HG03439 (cell line): Measurements from ENCODE around the gene SOX8.
"Not testable (repeated sequence)": the region's sequence is repeated elsewhere in the genome, so short reads cannot be mapped to it uniquely, and the experiment has no call there.

Source experiments
- ATAC-seq: cut with Tn5 transposase; IDR thresholded peaks from one replicate; pipeline ENCODE4 v1.9.1; 2021; ENCODE audit warnings: mild to moderate bottlenecking, moderate library complexity; ENCODE audit not compliant: unreplicated experiment

The SOX8 gene

GRCh38 chr16:981695-982144 is at the start of gene SOX8:
TSS of gene SOX8 (plus strand) at chr16:981770. CDS start at chr16:981923, 153 bp downstream.
- no peak for ATAC-seq

- no peak for ATAC-seq
Measured at GRCh38 chr16:932831-933330, 48.7 kb upstream of the SOX8 start.

- ATAC-seq: no peak
Measured at GRCh38 chr16:933581-933980, 48.0 kb upstream of the SOX8 start.

- no peak for ATAC-seq
Measured at GRCh38 chr16:934178-934577, 47.4 kb upstream of the SOX8 start.

- no peak for ATAC-seq
Measured at GRCh38 chr16:935684-936083, 45.9 kb upstream of the SOX8 start.

- ATAC-seq: no peak
Measured at GRCh38 chr16:937311-937710, 44.3 kb upstream of the SOX8 start.

GRCh38 chr16:937723-938122 is 43.8 kb upstream of the SOX8 start:
- no peak for ATAC-seq

- no peak for ATAC-seq
Measured at GRCh38 chr16:938136-938535, 43.4 kb upstream of the SOX8 start.

GRCh38 chr16:938752-939151 is 42.8 kb upstream of the SOX8 start:
- ATAC-seq: no peak

GRCh38 chr16:939311-939710 is 42.3 kb upstream of the SOX8 start:
- ATAC-seq: no peak

GRCh38 chr16:939941-940340 is 41.6 kb upstream of the SOX8 start:
- ATAC-seq: no peak

GRCh38 chr16:942436-943060 is 39.0 kb upstream of the SOX8 start:
- no peak for ATAC-seq

GRCh38 chr16:943971-944370 is 37.6 kb upstream of the SOX8 start:
- no peak for ATAC-seq

- ATAC-seq: no peak
Measured at GRCh38 chr16:945271-946047, 36.1 kb upstream of the SOX8 start.

GRCh38 chr16:946048-946395 is 35.5 kb upstream of the SOX8 start:
- ATAC-seq: no peak

- ATAC-seq: no peak
Measured at GRCh38 chr16:947255-947921, 34.2 kb upstream of the SOX8 start.

- ATAC-seq: not testable (repeated sequence)
Measured at GRCh38 chr16:947922-948303, 33.7 kb upstream of the SOX8 start.

- not testable (repeated sequence) for ATAC-seq
Measured at GRCh38 chr16:948767-949166, 32.8 kb upstream of the SOX8 start.

GRCh38 chr16:950733-951573 is 30.6 kb upstream of the SOX8 start:
- ATAC-seq: not testable (repeated sequence)

GRCh38 chr16:951660-952301 is 29.8 kb upstream of the SOX8 start:
- ATAC-seq: no peak
